SK-MEL-5 (cell line): ENCODE measurements around the gene MYO18A. TPM values are rescaled to one million over a fixed set of nuclear protein-coding genes. Genes with fewer than 3 reads are reported as not detected.
A peak's percentile ranks its signal among the peaks of the same experiment; 100 is the strongest.

Source experiments
- DNase-seq: peaks from one replicate; pipeline ENCODE4 v3.0.0-alpha.2; 2016; ENCODE audit warnings: low read depth, low spot score
- in situ Hi-C: cut with HindIII; loops from 2 replicates; pipeline ENCODE4 v1.10.0; 2016; ENCODE audit warnings: low sequenced_read_pairs, high pct_unique_total_duplicates, low pct_unique_long_range_greater_than_20kb
- total RNA-seq: library from RNA; depleted of rRNA; stranded (reverse); fragments of >200 nt; shearing (Covaris generic); gene quantifications from 2 replicates; pipeline ENCODE4 v1.2.3, GENCODE V29; 2014

Gene MYO18A
- total RNA-seq, 1 experiment from 2014 or later: 14.9 TPM

DNA sequence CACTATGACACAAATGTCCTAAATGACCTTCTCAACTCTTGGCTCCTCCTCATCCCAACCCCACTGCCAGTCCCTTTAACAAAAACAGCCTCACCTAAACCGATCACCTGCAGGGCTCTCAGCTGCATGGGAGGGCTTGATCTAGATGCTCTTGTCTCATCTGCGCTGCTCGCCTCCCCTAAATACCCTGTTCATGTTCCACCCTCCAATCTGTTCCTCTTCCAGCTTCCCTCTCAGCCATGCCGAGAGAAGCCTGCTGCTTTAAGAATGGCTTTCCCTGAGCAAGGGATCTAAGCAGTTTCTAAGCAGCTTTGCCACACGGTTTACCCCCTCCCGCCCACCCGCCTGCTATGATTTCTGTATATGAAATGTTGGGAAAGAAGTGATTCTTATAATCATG, 113.6 kb downstream of the MYO18A start:
- in situ Hi-C loops: no loop called here
- no peak for DNase-seq

GRCh38 chr17:29066047-29066446, 114.2 kb downstream of the MYO18A start:
- in situ Hi-C loops: no loop called here

DNA sequence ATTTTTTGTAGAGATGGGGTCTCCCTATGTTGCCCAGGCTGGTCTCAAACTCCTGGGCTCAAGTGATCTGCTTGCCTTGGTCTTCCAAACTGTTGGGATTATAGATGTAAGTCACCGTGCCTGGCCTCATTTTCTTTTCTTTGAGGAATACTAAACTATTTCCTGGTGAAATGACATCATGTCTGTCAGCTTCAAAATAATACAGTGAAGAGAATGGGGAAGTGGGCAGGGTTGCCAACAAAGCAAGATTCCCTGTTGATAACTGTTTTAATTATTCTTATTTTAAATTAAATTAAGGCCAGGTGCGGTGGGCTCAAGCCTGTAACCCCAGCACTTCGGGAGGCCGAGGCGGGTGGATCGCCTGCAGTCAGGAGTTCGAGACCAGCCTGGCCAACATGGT, 116.2 kb downstream of the MYO18A start:
- in situ Hi-C loops: no loop called here
- no peak for DNase-seq

More at GRCh38 chr17:29066047-29066446, 114.2 kb downstream of the MYO18A start:
- no peak for DNase-seq

DNA sequence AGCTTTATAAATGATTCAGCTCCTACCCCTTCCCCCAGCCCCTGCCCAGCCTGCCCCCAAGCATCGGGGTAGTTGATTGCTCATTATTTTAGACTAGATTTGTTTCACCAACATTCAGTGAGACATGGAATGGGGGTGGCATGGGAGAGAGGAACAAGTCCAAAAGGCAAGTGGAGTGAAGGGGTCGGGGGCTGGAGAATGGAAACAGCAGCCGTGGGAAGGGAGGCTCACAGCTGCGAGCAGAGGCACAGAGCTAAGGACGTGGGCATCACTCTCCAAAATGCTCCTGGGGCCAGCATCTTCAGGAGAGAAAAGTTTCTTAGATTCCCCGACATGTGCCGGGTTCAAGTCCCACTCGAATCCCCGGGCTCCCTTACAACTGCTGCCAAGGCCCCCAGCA, 118.0 kb downstream of the MYO18A start:
- in situ Hi-C loops: no loop called here
- DNase-seq: no peak

DNA sequence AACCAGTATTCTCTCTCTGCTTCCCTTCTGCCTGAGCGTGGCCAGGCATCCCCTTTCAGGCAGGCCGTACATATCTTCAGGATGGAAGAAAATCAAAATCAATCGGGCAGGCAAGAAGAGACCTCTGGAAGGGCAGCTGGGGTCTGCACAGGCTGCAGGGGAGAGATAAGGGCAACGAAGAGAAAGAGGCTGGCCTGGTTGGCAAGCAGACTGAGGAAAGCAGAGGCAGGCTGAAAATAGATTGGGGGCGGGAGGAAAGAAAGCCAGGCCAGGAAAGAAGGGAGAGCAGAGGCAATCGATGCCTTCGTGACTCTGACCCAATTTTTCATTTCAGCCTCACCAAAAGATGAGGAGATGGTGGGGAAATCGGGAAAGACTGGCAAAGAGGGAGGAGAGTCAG, 119.2 kb downstream of the MYO18A start:
- in situ Hi-C loops: no loop called here

GRCh38 chr17:29060475-29060874, 119.7 kb downstream of the MYO18A start:
- in situ Hi-C loops: no loop called here

More for the DNA sequence above, 119.2 kb downstream of the MYO18A start:
- no peak for DNase-seq

DNA sequence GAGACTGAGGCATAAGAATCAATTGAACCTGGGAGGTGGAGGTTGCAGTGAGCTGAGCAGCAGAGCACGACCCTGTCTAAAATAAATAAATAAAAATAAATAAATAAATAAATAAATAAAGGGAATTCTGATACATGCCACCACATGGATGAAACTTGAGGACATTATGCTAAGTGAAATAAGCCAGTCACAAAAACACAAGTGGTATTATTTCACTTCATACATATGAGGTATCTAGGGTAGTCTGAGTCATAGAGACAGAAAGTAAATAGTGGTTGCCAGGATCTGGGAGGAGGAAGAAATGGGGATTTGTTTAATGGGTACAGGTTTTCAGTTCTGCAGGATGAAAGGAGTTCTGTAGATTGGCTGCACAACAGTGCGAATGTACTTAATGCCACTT, 120.9 kb downstream of the MYO18A start:
- peak; percentile 5 for DNase-seq

More at GRCh38 chr17:29060475-29060874, 119.7 kb downstream of the MYO18A start:
- DNase-seq: no peak

GRCh38 chr17:29058391-29058790, 121.8 kb downstream of the MYO18A start:
- in situ Hi-C loops: no loop called here
- DNase-seq: no peak

More for the DNA sequence above, 120.9 kb downstream of the MYO18A start:
- in situ Hi-C loops: no loop called here

DNA sequence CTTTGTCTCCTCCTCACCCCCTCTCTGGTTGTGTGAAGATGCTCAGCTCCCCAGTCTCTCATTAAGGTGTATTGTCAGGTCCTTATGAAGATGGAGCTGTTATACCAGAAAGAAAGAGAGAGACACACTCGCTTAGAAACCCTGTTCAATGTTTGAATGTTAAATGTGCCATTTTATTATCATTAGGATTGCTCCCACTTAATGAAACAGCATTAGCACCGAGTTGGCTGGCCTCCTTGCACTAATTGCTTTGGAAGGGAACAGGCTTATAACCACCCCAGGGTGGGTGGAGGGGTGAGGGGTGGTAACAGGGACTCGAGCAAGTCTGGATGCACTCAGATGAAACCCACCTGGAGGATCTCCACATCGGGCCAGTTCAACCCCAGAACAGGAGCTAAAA, 122.8 kb downstream of the MYO18A start:
- in situ Hi-C loops: no loop called here
- DNase-seq: no peak

DNA sequence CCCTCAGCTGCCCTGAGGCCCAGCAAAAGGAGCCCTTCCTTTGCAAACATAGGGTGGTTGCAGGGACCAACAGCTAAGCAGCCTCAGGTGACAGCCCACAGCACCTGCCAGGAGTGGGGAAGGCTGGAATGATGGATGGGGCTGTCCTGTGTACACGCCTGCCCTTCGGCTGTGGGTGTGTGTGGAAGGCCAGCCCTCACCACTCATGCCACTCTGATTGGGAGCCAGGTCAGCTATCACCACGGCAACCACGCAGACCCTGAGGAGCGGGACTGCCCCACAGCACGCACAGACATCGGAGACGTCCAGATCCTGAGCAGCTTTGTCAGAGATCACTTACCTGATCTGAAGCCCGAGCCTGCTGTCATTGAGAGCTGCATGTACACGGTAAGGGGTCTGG, 125.4 kb downstream of the MYO18A start:
- in situ Hi-C loops: no loop called here
- no peak for DNase-seq

GRCh38 chr17:29051731-29052130, 128.5 kb downstream of the MYO18A start:
- no peak for DNase-seq
- in situ Hi-C loops: no loop called here

DNA sequence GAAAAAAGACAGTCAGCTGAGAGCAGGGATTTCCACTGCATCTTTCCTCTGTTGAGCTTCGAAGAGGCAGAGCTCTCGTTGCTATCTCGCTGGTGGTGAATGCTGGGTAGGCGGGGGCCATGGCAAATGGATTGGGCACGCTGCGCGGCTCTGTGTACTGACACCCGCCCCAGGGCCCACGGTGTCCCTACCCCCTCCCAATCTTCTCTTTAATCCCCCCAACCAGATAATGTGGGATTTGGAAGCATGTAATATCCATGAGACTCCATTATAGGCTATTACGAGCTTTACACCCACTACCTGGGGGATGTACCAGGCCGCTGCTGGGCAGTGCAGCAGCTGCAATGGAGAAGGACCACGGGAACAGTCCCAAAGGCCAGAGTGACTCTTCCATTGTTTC, 129.0 kb downstream of the MYO18A start:
- DNase-seq: no peak
- in situ Hi-C loops: no loop called here

DNA sequence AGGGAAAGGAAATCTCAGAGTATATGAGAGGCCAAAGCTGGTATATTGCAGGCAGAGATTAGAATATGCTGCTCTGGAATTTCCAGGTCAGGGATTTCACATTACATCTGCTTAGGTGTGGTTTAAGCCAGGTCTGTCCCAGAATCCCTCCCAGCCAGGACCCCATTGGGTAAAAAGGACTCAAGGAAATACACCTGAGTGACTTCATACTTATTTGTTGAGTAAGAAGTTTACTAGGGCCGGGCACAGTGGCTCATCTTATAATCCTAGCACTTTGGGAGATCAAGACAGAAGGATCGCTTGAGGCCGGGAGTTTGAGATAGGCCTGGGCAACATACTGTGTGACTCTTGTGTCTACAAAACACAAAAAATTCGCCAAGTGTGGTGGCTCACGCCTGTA, 130.0 kb downstream of the MYO18A start:
- in situ Hi-C loops: no loop called here
- DNase-seq: no peak

GRCh38 chr17:29049541-29050145, 130.6 kb downstream of the MYO18A start:
- in situ Hi-C loops: no loop called here
- DNase-seq: no peak

DNA sequence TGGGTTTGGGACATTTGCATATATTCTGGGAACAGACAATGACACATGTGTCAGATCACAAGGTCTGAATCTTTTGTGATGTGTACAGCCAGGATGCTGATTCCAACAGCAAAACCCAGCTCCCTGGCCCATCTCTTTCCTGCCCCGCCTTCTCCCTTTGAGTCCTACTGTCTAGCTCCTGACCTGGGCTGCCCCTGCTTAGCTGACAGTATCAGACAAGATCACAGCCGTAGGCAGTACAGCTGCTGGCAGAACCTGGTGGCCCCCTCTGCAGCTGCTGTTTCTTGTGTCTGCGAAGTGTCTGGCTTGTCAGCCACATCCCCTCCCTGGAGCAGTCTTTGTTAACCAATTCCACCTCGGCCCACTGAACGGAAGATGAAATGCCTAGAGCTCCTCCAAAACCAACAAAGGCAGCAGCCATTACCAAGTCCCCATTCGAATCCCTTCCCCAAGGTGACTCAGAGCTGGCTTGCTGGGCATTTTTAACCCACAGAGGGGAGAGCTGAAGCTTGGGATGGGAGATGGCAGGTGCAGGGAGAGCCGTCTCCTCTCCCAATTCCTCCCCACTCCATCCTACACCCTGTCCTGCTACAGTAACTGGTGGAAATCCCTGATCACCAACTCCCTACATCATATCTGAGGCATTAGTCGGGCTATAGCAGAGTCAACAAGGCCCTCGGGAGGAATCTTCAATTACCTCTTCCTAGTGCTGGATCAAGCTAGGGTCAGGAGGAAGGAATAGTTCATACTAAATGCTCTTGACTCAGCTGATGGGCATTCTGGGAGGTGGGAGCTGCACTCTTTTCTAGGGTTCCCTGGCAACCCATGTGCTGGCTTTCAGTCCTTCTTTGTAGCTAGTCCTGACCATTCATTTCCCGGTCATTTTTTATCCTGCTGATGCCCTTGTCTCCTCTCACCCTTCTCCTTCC, 131.5 kb downstream of the MYO18A start:
- in situ Hi-C loops: no loop called here
- DNase-seq: no peak

DNA sequence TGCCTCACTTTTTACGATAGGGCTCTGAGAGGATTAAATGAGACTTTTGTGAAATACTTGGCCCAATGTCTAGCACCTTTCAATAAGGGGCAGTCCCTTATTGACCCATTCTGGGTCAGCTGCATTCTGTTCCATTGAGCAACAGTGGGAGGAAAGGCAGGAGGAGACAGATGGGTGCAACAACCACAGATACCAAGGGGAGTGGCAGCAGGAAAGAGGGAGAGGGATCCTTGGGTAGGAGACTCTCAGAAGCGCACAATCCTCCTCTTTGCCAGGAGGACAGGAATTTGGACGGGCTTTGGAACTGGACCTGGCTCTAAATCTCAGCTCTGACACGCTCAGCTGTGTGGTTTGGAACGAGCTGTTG, 133.7 kb downstream of the MYO18A start:
- in situ Hi-C loops: no loop called here

GRCh38 chr17:29045734-29046472, 134.3 kb downstream of the MYO18A start:
- in situ Hi-C loops: no loop called here
- DNase-seq: no peak

More for the DNA sequence above, 133.7 kb downstream of the MYO18A start:
- DNase-seq: no peak

- no peak for DNase-seq
Measured at GRCh38 chr17:29045026-29045425, 135.2 kb downstream of the MYO18A start.

More at GRCh38 chr17:29045026-29045425, 135.2 kb downstream of the MYO18A start:
- in situ Hi-C loops: no loop called here
